Spinal cord (tissue), 10 donors: ENCODE data around the gene PTF1A. TPM values are rescaled to one million over a fixed set of nuclear protein-coding genes. Genes with fewer than 3 reads are reported as not detected.

ENCODE experiments used
- DNase-seq, 6 donors: peaks; one replicate each; pipeline versions ENCODE4 v3.0.0 to v3.0.0-alpha.2; 2013 to 2015; ENCODE audit warnings: low spot score in 6 of 6, low read depth in 4 of 6
- H3K27ac ChIP-seq: one replicate; pipeline ENCODE4 v1.5.1; 2013; ENCODE audit warnings: low read depth, low read length, control low read depth
- H3K27me3 ChIP-seq: one replicate; pipeline ENCODE4 v1.6.1; 2013; ENCODE audit warnings: low read length; ENCODE audit not compliant: control insufficient read depth, insufficient read depth
- H3K36me3 ChIP-seq: one replicate; pipeline ENCODE4 v1.6.1; 2013; ENCODE audit warnings: low read length; ENCODE audit not compliant: control insufficient read depth, insufficient read depth
- H3K4me1 ChIP-seq: one replicate; pipeline ENCODE4 v1.6.1; 2013; ENCODE audit warnings: low read length; ENCODE audit not compliant: control insufficient read depth, insufficient read depth
- H3K4me3 ChIP-seq: one replicate; pipeline ENCODE4 v1.5.1; 2013; ENCODE audit warnings: low read depth, low read length, control low read depth
- H3K9me3 ChIP-seq: one replicate; pipeline ENCODE4 v1.6.1; 2013; ENCODE audit warnings: low read length; ENCODE audit not compliant: control insufficient read depth, insufficient read depth
- WGBS: methylation state at CpG from one replicate; pipeline ENCODE4 v1.1.5; 2013; ENCODE audit warnings: missing lambda C conversion rate; ENCODE audit not compliant: insufficient coverage; 5-methylcytosine and 5-hydroxymethylcytosine counted together
- polyA plus RNA-seq, 2 donors: library from polyadenylated mRNA; unstranded; fragments of 120-200 nt; gene quantifications; one replicate each; pipeline ENCODE4 v1.2.1, GENCODE V29; 2013; ENCODE audit not compliant: insufficient read length in 2 of 2
- total RNA-seq, 2 donors: library from RNA; depleted of rRNA in 1 of 2; stranded (reverse); fragments of 120-200 nt in 1 of 2; fragments of >200 nt in 1 of 2; gene quantifications; one replicate each; pipeline versions ENCODE4 v1.2.3 to v1.2.4, GENCODE V29; 2013 to 2014
- donor health status: healthy.

The PTF1A gene
- total and polyA plus RNA-seq, 4 donors, result 0.22 to 0.83 (median 0.74) TPM; not detected in 1

DNA sequence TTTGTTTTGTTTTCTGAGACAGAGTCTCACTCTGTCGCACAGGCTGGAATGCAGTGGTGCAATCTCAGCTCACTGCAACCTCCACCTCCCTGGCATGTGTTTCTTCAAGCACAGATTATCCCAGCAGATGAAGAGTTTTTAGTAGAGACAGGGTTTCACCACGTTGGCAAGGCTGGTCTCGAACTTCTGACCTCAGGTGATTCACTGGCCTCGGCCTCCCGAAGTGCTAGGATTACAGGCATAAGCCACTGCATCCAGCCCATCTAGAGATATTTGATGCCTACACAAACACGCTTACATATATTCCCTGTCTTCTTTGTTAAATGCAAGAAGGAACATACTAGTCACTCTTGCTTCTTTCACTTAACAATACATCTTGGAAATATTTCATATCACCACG lies 5.9 kb upstream of the PTF1A start:
- no peaks in the 10 kb centered on the region for H3K36me3 ChIP-seq
- no peak for DNase-seq
- peaks cover 26% of the 10 kb centered on the region for H3K27me3 ChIP-seq
- 69% methylated on average over 6 of the region's 7 CpGs for WGBS
- peaks cover 1% of the 10 kb centered on the region for H3K9me3 ChIP-seq
- peaks cover under 1% of the 10 kb centered on the region for H3K4me1 ChIP-seq
- no peak overlapping the region for H3K4me3 ChIP-seq
- H3K27ac ChIP-seq, result no peak overlapping the region

DNA sequence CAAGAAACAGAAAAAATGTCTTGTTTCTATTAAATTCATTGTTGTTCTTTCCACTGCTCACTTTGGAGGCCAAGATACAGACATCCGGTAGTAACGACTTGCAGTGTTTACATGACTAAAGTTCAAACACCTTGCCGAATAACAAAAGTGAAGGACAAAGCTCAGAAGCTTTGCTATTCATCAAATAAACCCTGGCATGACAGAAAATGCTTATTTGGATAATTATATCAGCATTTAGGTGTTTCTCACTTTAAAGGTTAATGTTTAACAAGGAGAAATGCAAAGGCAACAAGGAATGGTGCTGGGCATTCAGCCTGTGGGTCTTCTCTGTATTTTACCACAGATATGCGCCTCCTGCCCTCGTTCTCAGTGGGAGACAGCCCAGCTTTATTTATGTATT lies 5.4 kb upstream of the PTF1A start:
- Histone ChIP-seq H3K27ac (no peak overlapping the region), H3K27me3 (peaks cover 32% of the 10 kb centered on the region), H3K36me3 (no peaks in the 10 kb centered on the region), H3K4me1 (peaks cover 6% of the 10 kb centered on the region), H3K4me3 (no peak overlapping the region), H3K9me3 (peaks cover 1% of the 10 kb centered on the region)
- 47% methylated on average over 2 of the region's 5 CpGs for WGBS
- DNase-seq, result no peak

DNA sequence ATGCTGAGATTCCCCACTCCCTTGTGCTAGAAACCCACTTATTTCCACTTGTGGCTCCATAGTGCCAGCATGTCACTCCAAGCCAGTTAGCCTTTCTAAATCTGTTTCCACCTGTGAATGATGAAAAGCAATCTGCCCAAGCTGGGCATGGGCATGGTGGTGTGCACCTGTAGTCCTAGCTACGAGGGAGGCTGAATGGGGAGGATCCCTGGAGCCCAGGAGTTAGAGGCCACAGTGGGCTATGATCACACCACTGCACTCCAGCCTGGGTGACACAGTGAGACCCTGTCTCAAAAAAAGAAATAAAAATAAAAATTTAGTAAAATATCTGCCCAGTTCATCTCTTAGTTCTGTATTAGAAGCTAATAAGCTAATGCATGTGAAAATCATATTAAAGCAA lies 5.0 kb upstream of the PTF1A start:
- no peaks in the 10 kb centered on the region for H3K36me3 ChIP-seq
- no peak for DNase-seq
- WGBS, result 90% methylated on average over 1 of the region's 1 CpG
- H3K4me3 ChIP-seq, result no peak overlapping the region
- H3K4me1 ChIP-seq, result peaks cover 6% of the 10 kb centered on the region
- H3K9me3 ChIP-seq, result peaks cover 1% of the 10 kb centered on the region
- H3K27me3 ChIP-seq, result peaks cover 35% of the 10 kb centered on the region
- H3K27ac ChIP-seq, result no peak overlapping the region

DNA sequence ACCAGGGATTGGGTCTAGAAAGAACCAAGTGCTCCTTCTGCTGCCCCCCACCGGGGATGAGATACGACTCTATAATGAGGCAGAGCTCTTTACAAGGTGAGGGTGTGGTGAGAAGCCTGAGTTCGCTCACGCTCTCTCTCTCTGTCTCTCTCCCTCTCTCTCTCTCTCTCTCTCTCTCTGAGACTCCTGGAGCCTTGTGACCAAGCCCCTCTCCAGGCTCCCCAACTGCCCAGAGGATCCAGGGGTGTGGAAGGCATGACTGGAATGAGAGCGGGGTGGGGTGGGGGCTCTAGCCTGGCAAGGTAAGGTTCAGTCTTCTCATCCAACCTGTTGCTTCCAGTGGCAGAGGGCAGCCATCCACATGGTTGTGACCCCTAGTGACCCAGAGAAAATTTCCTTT lies 3.1 kb upstream of the PTF1A start:
- WGBS, result no CpG with 5 or more reads among the region's 5 CpGs
- no peaks in the 10 kb centered on the region for H3K36me3 ChIP-seq
- H3K27ac ChIP-seq, result no peak overlapping the region
- H3K9me3 ChIP-seq, result no peaks in the 10 kb centered on the region
- DNase-seq, result no peak
- peaks cover 52% of the 10 kb centered on the region for H3K27me3 ChIP-seq
- peaks cover 15% of the 10 kb centered on the region for H3K4me1 ChIP-seq
- H3K4me3 ChIP-seq, result no peak overlapping the region

DNA sequence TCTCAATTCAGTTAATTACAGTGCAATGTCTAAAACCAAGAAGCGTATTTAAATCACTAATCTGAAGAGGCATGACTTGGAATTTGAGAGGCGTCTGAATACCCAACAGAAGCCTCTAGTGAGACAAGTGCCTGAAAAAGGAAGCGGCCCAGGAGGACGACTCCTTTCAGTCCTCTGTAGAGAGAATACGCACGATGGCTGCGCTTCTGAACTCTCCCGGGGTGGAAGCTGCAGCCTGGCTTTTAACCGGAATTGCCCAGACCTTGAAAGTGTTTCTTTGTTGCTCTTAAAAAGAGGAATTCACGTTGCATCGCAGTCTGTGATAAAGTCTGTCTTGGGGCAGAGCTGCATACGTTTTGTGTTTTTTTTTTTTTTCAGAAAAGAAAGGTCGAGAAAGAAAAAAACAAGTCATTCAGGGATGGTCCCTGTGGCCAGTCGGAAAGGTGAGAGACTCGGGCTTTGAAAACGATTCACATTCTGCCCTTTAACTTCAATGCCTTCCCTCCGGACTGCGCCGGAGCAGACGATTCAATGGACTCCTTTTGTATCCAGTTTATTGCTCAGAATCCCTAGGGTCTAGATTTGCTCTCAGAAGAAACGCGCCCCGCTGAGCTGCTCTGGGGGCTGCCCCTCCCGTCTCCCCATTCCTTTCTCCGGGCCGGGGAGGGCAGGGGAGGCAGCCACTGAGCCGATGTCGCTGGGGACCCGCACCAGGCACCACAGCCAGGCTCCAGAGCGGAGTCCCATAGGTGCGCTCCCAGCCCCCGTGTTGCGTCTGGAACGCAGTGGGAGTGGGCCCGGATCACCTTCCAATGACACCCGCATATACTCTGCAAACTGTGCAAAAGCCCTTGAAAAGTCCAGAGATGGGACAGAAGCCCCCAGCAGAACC lies 994 bp upstream of the PTF1A start:
- no peaks in the 10 kb centered on the region for H3K9me3 ChIP-seq
- H3K4me3 ChIP-seq, result no peak overlapping the region
- H3K36me3 ChIP-seq, result no peaks in the 10 kb centered on the region
- peaks cover 27% of the 10 kb centered on the region for H3K4me1 ChIP-seq
- H3K27me3 ChIP-seq, result peaks cover 73% of the 10 kb centered on the region
- 3% methylated on average over 35 of the region's 36 CpGs for WGBS
- no peak for DNase-seq
- no peak overlapping the region for H3K27ac ChIP-seq

- Histone ChIP-seq H3K27me3 (peaks cover 88% of the 10 kb centered on the region), H3K4me3 (no peak overlapping the region), H3K36me3 (no peaks in the 10 kb centered on the region), H3K27ac (no peak overlapping the region), H3K4me1 (peaks cover 27% of the 10 kb centered on the region), H3K9me3 (no peaks in the 10 kb centered on the region)
- DNase-seq, result peak in 2 of 6 donors; percentile 51 to 63
- WGBS, result under 1% methylated on average over 100 of the region's 100 CpGs
These were observed 761 bp downstream of the PTF1A start for GRCh38 chr10:23192712-23193434.

GRCh38 chr10:23193435-23194074 lies 1.4 kb downstream of the PTF1A start:
- H3K27ac ChIP-seq, result no peak overlapping the region
- H3K27me3 ChIP-seq, result peaks cover 87% of the 10 kb centered on the region
- no peak for DNase-seq
- WGBS, result 1% methylated on average over 15 of the region's 19 CpGs
- no peaks in the 10 kb centered on the region for H3K9me3 ChIP-seq
- H3K4me3 ChIP-seq, result no peak overlapping the region
- no peaks in the 10 kb centered on the region for H3K36me3 ChIP-seq
- H3K4me1 ChIP-seq, result peaks cover 27% of the 10 kb centered on the region

GRCh38 chr10:23194471-23194965 lies 2.4 kb downstream of the PTF1A start:
- H3K27me3 ChIP-seq, result peaks cover 89% of the 10 kb centered on the region
- H3K9me3 ChIP-seq, result no peaks in the 10 kb centered on the region
- no peak overlapping the region for H3K27ac ChIP-seq
- 15% methylated on average over 7 of the region's 13 CpGs for WGBS
- H3K4me3 ChIP-seq, result no peak overlapping the region
- H3K4me1 ChIP-seq, result peaks cover 36% of the 10 kb centered on the region
- no peaks in the 10 kb centered on the region for H3K36me3 ChIP-seq
- no peak for DNase-seq

DNA sequence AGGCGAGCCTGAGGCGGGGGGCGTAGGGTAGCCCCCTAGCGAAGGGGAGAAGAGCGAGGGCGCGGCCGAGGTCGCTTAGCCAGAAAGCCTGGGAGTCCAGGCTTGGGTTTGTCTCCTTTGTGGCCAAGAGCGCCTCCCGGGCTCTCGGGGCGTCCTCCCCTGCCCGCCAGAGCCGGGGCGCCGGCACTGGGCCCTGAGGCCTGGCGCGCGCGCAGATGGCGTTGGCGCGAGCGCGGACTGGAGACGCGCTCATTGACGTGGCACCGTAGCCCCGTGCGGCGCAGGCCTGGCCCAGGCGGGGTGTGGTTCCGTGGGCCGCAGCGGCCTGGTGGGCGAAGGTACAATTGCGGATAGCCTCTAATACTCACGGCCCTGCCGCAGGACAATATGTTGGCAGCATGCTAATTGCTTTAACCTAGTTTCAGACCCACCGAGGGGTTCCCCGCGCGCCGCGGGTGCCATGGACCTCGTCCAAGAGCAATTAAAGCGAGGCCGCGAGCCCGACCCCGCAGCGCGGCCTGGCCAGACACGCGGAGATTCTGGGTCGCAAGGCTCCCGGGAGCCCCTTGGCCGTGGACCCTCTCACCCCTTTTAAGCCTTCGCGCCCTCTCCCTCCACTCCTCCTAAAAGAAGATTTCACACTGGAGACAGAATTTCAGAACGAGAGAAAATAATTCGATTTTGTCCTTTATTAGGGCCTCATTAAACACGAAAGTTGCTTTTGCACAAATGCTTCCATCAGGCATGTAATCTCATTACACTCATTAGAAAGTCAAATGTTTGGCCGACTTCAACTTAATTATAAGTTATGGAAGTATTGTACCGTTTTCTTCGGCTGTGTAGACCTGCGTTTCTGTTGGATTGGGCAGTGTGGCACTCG lies 3.1 kb downstream of the PTF1A start:
- no peak overlapping the region for H3K4me3 ChIP-seq
- H3K27me3 ChIP-seq, result peaks cover 93% of the 10 kb centered on the region
- DNase-seq, result peak in 2 of 6 donors; percentile 35 to 63
- no peaks in the 10 kb centered on the region for H3K9me3 ChIP-seq
- H3K27ac ChIP-seq, result no peak overlapping the region
- 2% methylated on average over 68 of the region's 70 CpGs for WGBS
- H3K4me1 ChIP-seq, result peaks cover 41% of the 10 kb centered on the region
- no peaks in the 10 kb centered on the region for H3K36me3 ChIP-seq
